Measurements from ENCODE around the gene CFAP97.

CFAP97 gene

DNA sequence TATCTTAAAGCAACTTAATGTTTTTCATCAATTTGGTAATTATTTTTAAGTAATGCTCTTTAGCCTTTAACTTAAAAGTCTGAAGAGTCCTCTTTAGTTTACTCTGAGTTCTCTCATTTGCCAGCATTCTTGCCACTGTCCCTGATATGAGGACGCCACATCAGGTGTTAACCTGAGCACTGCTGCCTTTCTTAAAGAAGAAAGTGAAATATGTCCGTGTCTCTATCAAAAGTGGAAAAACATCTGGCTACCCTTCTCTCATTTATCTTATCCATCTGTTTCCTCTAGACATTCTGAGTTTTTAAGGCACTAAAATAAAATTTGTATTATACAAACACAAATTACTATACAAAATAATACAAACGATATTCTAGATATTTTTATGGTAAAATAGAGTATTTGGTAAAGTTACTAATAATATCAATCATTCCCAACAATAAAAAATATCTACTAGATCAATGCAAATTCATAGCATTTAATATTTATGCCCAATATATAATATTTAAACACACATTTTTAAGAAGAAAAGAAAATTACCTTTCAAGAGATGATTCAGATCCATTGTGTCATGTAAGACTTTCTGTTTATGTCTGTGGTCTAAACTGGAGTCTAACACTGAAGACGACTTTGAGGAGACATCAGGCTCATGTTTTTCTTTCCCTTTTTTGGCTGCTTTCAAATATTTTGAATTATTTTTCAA lies 14.0 kb downstream of the CFAP97 start:
- no peak overlapping the region for H3K27ac ChIP-seq (replicated peaks)
- H3K4me3 ChIP-seq (replicated peaks; ENCODE audit: insufficient read depth, low read length): no peak overlapping the region
- TF ChIP-seq GABPA (IDR thresholded peaks at IDR 0.05; ENCODE audit: low read depth): no peak
- TF ChIP-seq, protein P1, sequence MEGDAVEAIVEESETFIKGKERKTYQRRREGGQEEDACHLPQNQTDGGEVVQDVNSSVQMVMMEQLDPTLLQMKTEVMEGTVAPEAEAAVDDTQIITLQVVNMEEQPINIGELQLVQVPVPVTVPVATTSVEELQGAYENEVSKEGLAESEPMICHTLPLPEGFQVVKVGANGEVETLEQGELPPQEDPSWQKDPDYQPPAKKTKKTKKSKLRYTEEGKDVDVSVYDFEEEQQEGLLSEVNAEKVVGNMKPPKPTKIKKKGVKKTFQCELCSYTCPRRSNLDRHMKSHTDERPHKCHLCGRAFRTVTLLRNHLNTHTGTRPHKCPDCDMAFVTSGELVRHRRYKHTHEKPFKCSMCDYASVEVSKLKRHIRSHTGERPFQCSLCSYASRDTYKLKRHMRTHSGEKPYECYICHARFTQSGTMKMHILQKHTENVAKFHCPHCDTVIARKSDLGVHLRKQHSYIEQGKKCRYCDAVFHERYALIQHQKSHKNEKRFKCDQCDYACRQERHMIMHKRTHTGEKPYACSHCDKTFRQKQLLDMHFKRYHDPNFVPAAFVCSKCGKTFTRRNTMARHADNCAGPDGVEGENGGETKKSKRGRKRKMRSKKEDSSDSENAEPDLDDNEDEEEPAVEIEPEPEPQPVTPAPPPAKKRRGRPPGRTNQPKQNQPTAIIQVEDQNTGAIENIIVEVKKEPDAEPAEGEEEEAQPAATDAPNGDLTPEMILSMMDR (IDR thresholded peaks at IDR 0.05; ENCODE audit: insufficient read depth, low read length): no peak
- TF ChIP-seq SPI1 (IDR thresholded peaks at IDR 0.05; ENCODE audit: borderline replicate concordance, low read depth): no peak
- no peak for TF ChIP-seq POLR2AphosphoS5 (IDR thresholded peaks at IDR 0.05; ENCODE audit: low read depth)
- TF ChIP-seq, protein P2, sequence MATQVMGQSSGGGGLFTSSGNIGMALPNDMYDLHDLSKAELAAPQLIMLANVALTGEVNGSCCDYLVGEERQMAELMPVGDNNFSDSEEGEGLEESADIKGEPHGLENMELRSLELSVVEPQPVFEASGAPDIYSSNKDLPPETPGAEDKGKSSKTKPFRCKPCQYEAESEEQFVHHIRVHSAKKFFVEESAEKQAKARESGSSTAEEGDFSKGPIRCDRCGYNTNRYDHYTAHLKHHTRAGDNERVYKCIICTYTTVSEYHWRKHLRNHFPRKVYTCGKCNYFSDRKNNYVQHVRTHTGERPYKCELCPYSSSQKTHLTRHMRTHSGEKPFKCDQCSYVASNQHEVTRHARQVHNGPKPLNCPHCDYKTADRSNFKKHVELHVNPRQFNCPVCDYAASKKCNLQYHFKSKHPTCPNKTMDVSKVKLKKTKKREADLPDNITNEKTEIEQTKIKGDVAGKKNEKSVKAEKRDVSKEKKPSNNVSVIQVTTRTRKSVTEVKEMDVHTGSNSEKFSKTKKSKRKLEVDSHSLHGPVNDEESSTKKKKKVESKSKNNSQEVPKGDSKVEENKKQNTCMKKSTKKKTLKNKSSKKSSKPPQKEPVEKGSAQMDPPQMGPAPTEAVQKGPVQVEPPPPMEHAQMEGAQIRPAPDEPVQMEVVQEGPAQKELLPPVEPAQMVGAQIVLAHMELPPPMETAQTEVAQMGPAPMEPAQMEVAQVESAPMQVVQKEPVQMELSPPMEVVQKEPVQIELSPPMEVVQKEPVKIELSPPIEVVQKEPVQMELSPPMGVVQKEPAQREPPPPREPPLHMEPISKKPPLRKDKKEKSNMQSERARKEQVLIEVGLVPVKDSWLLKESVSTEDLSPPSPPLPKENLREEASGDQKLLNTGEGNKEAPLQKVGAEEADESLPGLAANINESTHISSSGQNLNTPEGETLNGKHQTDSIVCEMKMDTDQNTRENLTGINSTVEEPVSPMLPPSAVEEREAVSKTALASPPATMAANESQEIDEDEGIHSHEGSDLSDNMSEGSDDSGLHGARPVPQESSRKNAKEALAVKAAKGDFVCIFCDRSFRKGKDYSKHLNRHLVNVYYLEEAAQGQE (IDR thresholded peaks at IDR 0.05; ENCODE audit: insufficient replicate concordance, low read depth): no peak
- DNase-seq (ENCODE audit: low read depth in 1 of 2, low spot score in 1 of 2): no peak
- no peaks in the 10 kb centered on the region for H3K27me3 ChIP-seq (ENCODE audit: insufficient read depth, poor library complexity, severe bottlenecking)

- Histone ChIP-seq H3K27me3 (ENCODE audit: insufficient read depth, poor library complexity, severe bottlenecking) (no peaks in the 10 kb centered on the region), H3K27ac (replicated peaks) (no peak overlapping the region), H3K4me3 (replicated peaks; ENCODE audit: insufficient read depth, low read length) (no peak overlapping the region)
- DNase-seq (ENCODE audit: low read depth in 1 of 2, low spot score in 1 of 2): no peak
- TF ChIP-seq, protein P1 (IDR thresholded peaks at IDR 0.05; ENCODE audit: insufficient read depth, low read length): no peak
- TF ChIP-seq POLR2AphosphoS5 (IDR thresholded peaks at IDR 0.05; ENCODE audit: low read depth) (no peak), GABPA (IDR thresholded peaks at IDR 0.05; ENCODE audit: low read depth) (no peak), SPI1 (IDR thresholded peaks at IDR 0.05; ENCODE audit: borderline replicate concordance, low read depth) (no peak)
- TF ChIP-seq, protein P2 (IDR thresholded peaks at IDR 0.05; ENCODE audit: insufficient replicate concordance, low read depth): no peak
Observed at GRCh38 chr4:185186769-185187168, 17.0 kb downstream of the CFAP97 start.

DNA sequence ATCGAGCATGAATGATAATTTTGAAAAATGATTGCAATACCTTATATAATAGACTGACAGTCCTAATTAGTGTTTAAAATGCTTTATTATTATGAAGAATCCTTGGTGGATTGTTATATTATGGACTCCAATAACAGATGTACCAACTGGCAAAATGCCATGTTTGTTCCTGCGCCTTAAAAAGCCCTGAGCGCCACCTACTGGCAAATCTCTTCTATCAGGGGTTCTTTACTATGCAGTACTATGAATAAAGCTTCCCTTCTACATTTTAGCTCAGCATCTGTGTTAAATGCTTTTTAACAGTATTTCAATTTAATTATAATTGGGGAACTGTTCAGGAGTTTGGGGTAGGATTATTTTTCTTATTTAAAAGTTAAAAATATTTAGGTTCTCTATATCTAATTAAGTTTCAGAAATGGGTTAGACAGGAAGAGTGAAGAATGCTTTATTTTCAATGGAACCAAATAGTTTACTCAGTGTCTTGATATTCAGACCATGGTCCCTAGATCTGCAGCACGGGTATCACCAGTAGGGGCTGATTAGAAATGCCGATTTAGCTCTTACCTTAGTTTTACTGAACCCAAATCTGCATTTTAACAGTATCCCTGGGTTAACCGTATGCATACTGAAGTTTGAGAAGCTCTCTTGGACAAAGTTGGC lies 20.0 kb downstream of the CFAP97 start:
- no peak for TF ChIP-seq SPI1 (IDR thresholded peaks at IDR 0.05; ENCODE audit: borderline replicate concordance, low read depth)
- TF ChIP-seq, protein P1 (IDR thresholded peaks at IDR 0.05; ENCODE audit: insufficient read depth, low read length): peak; percentile 73
- no peaks in the 10 kb centered on the region for H3K27me3 ChIP-seq (ENCODE audit: insufficient read depth, poor library complexity, severe bottlenecking)
- no peak overlapping the region for H3K27ac ChIP-seq (replicated peaks)
- peak; percentile 60 to 76 for DNase-seq (ENCODE audit: low read depth in 1 of 2, low spot score in 1 of 2)
- no peak overlapping the region for H3K4me3 ChIP-seq (replicated peaks; ENCODE audit: insufficient read depth, low read length)

Measured in HL-60 (cell line).